NCI-H460 (cell line): ENCODE measurements around the gene TACC2. TPM values are rescaled to one million over a fixed set of nuclear protein-coding genes. Genes with fewer than 3 reads are reported as not detected.

Experiments
- DNase-seq: peaks from one replicate; pipeline ENCODE4 v3.0.0-alpha.2; 2016; ENCODE audit warnings: low read depth; ENCODE audit errors: extremely low read depth
- small RNA-seq, 2 experiments: library from RNA; depleted of rRNA; stranded (forward); fragments of <200 nt; gene quantifications; one replicate each; pipeline ENCODE3, GENCODE V24; 2014
- total RNA-seq: library from RNA; depleted of rRNA; stranded (reverse); fragments of >200 nt; shearing (Covaris generic); gene quantifications from 2 replicates; pipeline ENCODE4 v1.2.3, GENCODE V29; 2014; rRNA removed

TACC2 gene
- total RNA-seq, 1 experiment from 2014 or later: 31.1 TPM

- no peak for DNase-seq
These were observed 313.4 kb downstream of the TACC2 start for GRCh38 chr10:122302315-122302714.

GRCh38 chr10:122303271-122304053 lies 314.5 kb downstream of the TACC2 start:
- no peak for DNase-seq

Small RNA genes lying within 50 kb of the gene (small RNA-seq; reads per million reads assigned to genes)
- gene RF02219: 0 reads per million in 2 experiments

Other genes starting within 250 kb of the TACC2 start
- gene ATE1, start 61.1 kb upstream of the TACC2 start, total RNA-seq: 40.7 and 48.3 TPM in 2 replicates
- 69.4 and 76.5 TPM in 2 replicates for gene NSMCE4A, start 13.9 kb upstream of the TACC2 start, total RNA-seq